ENCODE data around the gene TRDMT1.
A peak's percentile ranks its signal among the peaks of the same experiment; 100 is the strongest.

The TRDMT1 gene

DNA sequence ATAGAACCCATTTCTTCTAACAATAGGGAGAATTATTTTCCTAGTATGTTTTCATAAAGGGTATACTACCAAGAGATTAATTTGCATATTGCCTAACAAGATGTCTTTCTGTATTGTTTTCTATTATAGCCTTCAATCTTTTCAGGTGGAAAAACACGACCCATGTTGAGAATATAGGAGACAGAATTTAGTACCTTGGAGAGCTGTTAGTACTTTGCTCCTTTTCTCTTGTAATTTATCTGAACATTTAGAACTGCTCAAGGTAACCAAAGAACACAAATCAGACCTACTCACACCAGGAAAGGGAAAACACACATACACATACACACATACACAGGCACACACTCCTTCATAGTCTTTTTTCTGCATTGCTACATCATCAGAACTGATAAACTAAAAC is 7.8 kb upstream of the TRDMT1 start:
- DNase-seq, result no peak

DNA sequence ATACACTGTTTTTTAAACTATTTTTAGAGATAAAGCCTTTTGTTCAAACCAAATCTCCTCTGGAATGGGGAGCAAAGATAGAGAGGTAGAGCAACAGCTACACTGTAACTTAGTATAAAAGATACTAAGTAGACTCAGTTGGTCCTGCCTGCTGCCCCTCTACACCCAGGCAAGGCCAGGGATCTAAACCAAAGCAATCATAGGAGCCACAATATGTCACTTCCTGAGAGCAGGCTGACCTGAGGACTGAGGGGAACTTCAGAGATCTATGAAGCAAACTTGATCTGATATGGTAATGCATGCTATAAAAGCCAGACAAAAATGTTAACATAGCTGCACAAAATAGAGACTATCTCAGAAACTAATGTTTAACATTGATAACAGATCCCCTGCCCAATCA is 7.0 kb upstream of the TRDMT1 start:
- no peak for DNase-seq

DNA sequence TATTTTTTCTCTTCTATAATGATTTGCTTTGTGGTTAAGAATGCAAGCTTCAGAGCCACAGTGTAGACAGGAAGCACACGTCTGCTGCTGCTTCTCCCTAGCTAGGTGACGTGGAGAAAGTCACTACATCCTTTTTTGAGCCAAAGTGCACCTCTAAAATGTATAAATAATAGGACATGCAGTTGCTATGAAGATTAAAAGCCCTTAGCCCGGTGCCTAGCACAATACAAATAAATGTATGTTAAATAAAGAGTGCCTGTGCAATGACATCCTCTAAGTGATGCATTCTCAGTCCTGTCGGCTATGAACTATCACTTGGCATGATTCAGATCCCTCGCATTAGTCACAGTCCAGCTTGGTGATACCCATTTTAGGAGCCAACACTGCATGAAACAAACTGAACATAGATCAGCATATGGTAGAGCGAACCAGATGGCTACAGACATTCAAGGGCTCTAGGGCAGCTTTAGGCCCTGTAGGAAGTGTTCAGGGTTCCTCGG is 4.8 kb upstream of the TRDMT1 start:
- DNase-seq, result peak; percentile 27 to 33

DNA sequence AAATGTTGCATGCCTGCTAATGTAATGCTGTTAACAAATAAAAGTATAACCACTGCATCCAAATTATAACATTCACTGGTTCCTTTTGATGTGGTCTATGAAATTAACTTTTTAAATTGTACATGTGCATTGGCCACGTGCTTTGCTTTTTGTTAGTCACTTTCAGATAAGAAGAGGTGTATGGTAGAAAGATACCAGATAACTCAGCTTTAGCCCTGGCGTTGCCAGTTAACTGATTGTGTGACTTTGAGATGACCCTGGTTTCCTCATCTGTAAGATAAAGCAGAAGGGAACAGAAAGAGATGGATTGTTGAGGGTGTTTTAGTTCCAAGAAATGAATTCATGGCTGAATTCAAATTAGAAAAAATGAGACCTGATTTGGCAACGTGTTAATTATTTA is 1.9 kb upstream of the TRDMT1 start:
- DNase-seq, result no peak

DNA sequence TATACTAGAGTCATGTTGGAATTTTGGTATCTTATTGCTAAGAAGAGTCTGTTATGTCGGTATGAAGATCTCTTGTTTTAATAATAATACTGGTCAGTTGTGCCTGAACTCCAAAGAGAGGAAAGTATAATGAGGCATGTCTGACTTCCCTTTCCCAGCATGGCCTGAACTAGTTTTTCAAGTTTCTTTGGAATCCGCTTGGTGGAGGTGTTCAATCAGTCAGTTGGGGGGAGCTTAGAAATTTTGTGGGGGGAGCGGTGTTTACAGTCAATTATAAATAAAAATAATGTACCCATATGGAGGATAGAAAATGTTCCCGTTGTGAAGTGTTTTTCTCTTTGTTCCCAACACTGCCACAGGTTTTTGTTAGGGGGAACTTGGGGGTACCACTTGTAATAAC is 1.5 kb upstream of the TRDMT1 start:
- no peak for DNase-seq

DNA sequence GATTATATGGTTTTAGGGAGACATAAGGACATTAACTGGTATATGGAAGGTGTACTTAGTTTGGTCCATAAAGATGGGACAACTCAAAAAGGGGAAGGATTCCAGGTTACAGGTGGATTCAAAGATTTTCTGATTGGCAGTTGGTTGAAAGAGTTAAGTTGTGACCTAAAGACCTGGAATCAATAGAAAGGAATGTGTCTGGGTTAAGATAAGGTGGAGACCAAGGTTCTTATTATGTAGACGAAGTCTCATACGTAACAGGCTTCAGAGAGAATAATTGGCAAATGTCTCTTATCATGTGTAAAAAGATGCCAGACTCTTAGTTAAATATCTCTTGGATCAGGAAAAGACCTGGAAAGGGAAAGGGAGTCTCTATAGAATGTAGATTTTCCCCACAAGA is 1.0 kb upstream of the TRDMT1 start:
- DNase-seq, result no peak

DNA sequence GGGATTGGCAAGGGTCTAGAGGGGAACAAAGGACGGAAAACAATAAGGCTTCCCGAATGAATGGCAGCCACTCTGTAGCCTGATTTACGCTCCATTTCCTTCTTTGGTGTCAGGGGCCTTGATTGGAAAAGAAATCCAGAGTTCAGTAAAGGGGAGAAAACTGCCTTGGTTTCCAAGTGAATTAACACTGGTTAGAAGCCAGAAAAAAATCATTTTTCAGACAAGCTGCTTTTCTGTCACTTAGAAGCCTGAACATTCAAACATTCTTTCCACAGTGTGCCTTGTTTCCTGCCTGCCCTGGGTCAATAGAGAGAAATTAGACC is 283 bp upstream of the TRDMT1 start:
- DNase-seq, result no peak

DNA sequence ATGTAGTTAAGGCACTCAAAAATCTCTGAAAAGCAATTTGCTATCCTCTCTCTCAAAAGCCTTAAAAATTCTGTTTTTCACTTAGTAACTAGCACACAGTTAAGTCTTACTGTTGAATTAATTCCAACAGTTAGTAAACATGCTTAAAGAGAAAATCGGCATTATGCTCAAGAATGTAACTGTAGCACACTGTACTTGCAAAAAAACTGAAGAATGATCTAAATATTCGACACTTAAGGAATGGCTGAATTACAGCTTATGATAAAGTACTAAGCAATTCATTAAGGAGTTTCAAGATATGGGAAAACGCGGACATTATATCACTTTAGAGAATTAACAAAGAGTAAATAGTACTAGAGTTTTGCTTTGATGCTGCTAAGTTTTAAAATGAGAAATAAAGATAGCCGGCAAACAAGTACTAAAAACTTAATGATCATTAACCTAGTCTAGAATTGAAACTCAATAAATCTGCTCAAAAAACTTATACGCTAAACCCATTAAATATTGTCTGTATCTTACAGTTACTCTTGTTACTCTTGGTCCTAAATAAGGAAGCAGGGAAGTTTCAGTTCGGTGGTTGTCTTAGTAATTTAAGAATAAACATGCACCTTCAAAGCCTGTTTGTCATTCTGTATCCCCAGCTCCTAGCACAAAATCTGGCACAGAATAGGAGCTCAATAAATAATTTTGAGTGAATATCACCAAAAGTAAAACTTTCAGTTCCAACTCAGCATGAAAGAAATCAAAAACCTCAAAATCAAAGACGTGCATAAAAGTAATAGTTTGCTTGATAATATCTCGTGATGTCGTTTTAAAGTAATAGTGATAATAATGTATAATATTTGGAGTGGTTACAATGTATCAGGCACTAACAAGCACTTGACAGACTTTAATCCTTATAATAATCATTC is 1.2 kb downstream of the TRDMT1 start:
- DNase-seq, result no peak

DNA sequence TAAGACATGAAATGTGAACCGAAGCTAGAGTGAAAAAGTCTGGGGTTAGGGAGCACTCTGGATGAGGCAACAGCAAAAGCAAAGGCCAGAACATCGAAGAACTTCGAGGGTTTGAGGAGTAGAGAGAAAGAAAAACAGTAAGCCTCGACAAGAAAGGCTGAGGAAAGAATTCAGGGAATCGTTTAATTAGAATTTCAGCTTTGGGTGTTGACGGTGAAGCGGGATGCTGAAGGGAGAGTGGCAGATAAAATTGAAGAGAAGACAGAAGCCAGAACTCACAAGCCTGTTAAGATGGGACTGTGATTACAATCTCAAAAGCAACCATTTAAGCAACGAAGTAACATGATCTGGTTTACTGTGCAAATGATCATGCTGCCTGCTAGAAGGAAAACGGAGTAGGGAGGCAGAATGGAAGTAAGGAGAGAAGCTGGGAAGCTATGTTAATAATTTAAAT is 2.1 kb downstream of the TRDMT1 start:
- no peak for DNase-seq

DNA sequence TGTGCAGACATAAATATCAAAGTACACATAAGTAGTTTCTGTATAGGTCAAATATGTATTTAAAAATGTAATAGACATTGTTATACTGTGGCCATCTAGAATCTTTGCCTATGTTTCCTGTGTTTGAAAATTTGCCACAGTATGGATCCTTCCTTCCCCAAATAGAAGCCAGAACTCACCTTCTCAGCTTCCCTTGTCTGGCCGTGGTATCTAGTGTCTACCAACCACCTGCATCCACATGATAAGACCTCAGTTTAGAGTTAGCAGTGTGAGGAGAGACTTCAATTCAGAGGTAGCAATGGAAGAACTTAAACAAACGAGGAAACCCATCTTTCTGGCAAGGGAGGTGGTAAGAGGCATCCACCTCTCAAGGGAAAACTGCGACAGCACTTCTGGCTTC is 4.9 kb downstream of the TRDMT1 start:
- no peak for DNase-seq

DNA sequence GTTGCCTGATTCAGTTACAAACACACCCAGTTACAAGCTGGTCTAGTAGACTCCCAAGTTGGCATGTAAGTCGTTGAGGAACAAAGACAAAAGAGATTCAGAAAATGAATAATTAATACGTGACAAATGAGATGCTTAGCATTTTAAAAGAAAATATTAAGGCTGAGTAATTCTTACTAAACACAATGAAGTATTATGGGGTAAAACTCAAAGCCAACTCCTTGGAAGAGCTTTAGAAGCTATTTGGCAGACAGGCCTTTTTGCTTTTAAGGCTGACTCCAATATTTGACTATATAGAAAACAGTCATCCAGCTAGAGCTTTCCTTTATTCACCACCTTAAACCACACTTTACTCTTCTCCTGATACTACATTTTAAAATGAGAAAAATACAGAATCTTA is 5.4 kb downstream of the TRDMT1 start:
- DNase-seq, result no peak

DNA sequence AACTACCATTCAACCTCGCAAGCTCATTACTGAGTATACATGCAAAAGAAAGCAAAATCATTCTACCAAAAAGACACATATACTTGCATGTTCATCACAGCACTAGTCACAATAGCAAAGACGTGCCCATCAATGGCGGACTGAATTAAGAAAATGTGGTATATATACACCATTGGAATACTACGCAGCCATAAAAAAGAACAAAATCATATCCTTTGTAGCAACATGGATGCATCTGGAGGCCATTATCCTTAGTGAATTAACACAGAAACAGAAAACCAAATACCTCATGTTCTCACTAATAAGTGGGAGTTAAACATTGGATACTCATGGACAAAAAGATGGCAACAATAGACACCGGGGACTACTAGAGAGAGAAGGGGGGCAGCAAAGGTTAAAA is 6.4 kb downstream of the TRDMT1 start:
- no peak for DNase-seq

DNA sequence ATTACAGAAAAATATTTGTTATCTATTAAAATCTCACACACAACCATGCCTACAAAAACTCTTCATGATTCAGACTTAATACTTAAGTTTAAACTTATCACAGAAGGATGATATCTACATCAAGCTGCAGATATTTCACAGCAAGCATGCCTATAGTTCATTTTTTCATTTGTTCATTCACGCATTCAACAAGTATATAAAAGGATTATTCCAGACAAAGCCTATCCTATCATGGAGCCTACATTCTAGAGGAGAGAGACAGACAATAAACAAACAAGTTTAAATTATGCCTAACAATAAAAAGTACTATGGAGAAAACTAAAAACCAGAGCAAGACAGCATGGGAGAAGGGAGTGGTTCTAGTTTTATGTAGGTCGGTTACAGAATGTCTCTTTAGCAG is 10.9 kb downstream of the TRDMT1 start:
- no peak for DNase-seq

DNA sequence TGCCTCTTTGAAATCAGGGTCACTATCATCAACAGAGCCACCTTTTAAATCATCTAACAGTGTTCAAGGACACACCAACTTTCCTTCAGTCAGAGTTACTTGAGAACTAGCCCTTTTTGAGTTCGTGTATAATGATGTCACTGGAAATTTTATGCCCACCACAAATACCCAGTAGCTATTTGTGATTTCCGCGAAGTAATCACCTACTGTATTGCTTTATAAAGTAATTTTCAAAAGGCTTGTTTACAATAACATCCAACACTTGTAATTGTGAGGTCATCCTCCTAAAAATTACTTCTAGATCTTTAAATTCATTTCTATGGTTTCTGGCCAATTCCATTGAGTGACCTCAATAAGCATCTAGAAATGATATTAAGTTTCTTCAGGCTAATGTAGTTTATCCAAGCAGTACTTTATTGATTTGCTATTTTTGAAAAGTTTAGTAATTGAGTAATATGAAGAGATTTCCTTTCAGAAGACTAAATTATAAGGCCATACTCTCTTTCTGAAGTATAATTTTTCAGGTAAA is 12.8 kb downstream of the TRDMT1 start:
- DNase-seq, result no peak

DNA sequence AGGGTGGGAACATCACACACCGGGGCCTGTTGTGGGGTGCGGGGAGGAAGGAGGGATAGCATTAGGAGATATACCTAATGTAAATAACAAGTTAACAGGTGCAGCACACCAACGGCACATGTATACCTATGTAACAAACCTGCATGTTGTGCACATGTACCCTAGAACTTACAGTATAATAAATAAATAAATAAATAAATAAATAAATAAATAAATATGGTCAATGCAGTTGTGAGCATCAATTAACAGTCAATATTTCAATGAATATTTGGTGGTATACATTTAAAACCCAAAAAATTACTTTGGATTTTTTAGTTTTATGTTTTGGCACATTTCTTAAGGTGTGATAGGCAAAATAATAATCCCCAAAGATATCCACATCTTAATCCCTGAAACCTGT is 15.6 kb downstream of the TRDMT1 start:
- no peak for DNase-seq

DNA sequence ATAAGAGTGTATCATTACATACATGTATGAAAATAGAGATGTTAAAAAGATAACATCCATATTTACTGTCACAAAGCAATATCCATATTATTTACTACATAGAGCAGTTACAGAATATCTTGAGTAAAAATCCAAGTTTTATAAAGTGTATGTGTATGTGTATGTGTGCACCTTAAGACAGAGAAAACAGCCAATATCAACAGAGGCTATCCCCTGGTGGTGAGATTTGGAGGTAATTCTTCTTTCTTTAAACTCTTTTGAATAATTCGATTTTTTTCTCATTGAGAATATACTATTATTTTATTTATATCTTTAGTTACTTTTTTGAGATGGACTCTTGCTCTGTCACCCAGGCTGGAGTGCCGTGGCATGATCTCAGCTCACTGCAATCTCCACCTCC is 18.4 kb downstream of the TRDMT1 start:
- no peak for DNase-seq

DNA sequence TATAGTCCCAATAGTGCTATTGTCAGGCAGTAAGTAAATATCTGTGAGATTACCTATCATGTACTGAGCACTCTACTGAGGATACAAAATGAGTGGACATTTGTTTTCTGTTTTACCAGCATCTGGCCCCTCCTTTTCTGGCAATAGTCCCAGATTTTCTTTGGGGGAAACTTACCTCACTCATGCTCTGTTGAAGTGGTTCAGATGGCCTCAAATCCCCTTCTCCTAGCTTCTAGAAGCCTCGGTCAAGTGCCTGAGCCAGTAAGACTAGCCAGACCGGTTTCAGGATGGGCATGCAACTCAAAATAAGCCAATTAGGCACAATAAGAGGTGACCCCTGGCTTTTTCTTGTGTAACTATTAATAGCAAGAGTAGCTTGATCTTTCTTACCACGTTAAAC is 19.7 kb downstream of the TRDMT1 start:
- no peak for DNase-seq

DNA sequence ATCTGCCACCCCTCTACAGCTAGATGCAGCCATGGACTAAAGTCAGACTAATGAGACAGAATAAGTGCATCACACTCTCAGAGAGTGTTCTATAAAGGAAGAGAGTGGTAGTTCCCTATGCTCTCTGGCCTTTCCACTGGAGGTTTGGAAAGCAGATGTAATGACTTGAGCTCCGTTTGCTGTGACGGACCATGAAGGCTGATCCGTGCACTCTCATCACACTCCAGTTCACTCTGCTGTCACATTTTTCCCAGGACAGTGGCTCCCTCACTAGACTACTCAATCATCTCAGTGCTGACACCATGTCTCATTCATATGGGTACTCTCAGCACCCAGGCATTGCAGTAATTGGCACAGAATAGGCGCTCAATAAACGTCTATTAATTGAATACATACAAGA is 20.4 kb downstream of the TRDMT1 start:
- DNase-seq, result no peak

DNA sequence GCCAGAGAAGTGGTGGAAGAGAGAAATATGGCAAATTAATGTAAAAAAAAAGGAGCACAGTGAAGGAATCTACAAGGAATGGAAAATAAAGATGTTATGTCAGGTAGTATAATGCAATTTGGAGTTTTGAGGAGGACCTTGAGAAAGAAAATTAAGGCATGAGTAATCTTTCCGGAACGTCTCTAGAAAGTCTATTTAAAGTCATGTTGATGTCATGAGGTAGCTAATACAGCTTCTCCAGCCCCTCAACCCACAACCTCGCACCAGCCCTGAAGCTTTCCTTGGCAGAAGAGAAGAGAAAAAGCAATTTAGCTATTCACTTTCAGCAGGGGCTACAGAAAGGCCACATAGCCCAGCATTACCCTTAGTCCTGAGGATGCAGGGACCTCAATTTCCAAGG is 22.5 kb downstream of the TRDMT1 start:
- DNase-seq, result no peak

DNA sequence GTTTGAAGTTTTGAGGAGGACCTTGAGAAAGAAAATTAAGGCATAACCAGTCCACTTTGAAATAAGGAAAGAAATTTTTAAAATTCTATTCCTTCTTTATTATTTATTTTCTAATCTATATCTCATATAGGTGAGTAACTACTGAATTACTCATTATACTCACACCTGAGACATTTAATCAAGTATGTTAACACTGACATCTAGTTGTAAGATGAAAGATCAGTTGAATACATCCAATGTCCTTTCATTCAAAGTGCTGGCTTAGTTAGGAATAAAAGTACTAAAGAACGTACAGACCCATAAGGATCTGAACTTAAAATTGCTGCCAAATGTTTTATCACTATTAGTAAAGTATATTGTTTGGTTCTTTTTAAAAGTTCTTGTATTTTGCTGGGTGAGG is 23.5 kb downstream of the TRDMT1 start:
- DNase-seq, result no peak

DNA sequence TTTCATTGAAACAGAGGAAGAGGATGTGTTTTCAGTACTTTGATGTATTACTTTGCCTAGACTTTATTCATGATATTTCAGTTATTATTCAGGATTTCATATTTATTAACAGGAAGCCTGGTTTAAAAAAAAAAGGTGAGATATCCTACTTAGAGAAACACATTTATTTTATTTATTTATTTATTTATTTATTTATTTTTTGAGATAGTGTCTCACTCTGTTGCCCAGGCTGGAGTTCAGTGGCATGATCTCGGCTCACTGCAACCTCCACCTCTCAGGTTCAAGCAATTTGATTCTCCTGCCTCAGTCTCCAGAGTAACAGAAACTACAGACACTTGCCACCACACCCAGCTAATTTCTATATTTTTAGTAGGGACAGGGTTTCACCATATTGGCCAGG is 24.5 kb downstream of the TRDMT1 start:
- no peak for DNase-seq

DNA sequence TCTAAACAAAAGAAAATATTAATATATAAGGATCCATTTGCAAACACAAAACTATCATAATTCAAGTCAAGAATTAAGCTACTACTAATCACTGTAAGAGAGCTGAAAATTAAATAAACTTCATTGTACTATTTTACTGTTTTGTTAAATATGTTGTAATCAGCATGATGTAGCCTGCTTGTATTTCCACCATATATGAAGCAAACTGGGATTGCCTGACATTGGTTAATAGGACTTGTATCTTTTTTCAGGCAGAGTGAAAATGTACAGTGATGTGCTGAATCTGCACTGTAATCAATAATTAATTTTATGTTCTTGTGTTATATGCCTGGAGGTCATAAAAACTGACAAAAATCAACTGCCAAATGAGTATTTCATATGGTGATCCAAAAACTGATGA is 25.4 kb downstream of the TRDMT1 start:
- DNase-seq, result no peak

DNA sequence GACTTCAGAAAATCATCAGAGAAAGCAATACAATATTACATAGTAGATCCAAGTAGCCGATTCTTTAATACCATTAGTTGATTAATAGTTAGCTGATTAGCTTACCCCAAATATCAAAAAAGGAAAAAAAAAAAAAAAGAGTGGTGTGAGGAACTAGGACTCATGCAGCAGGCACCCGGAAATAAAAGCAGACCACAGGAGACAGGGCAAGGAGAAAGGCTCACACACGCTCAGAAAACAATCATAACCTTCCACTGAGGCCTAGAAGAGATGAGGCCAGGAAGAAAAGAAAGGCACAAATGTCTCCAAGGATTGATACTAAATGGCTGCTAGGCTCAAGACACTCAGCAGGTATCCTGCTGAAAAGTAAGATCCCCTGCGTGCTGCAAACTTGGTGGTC is 25.9 kb downstream of the TRDMT1 start:
- no peak for DNase-seq

DNA sequence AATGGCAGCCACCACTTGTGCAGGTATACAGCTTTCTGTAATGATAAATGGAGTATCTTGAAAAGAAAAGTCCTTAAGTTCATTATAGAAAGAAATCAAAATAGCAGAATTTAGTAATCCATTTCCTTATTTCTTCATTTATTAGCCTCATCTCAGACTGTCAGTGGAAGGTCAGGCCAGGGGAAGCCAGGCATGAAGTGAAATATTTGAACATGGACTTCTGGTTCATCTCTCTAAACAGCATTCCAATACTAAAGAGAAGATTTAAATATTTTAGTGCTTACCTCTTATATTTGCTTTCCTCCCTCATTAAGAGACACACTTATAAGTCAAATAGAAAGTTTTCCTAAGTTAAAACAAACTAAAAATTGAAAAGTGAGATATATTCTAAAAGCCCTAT is 26.8 kb downstream of the TRDMT1 start:
- DNase-seq, result no peak

DNA sequence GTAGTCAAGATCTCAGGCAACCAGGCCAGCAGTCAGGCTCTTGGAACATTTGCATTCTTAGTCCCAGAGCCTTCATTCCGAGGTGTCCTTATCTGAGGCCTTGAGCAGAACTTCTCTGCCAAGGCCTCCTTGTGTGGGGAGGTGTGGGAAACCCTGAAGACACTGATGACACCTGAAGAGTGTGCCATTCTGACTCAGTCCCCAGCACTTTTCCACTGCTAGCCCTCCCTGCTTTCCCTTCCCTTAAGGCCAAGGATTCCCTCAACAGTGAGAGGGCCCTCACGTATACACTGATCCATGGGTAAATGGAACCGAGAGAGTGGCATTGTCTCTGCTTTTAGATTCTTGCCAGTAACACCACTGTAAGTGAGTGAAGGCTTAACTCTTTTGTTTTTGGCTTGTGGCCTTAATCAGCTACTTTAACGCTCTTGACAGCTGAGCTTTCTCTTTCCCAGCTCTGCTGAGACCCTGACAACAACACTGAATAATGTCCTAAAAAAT is 30.3 kb downstream of the TRDMT1 start:
- DNase-seq, result no peak

Data from activated CD4-positive, alpha-beta T cell treated with anti-CD3 and anti-CD28 coated beads, Interleukin-2, amount 50 U/mL, for 4 hours (primary cell).